ENCODE results near the gene ACSM6.

The ACSM6 gene

GRCh38 chr10:95268438-95268837 is 74.4 kb downstream of the ACSM6 start:
- DNase-seq (ENCODE audit: low read depth, low spot score): no peak

GRCh38 chr10:95273393-95274312 is 79.6 kb downstream of the ACSM6 start:
- DNase-seq (ENCODE audit: low read depth, low spot score): no peak

GRCh38 chr10:95275726-95276366 is 81.8 kb downstream of the ACSM6 start:
- DNase-seq (ENCODE audit: low read depth, low spot score): no peak

- DNase-seq (ENCODE audit: low read depth, low spot score): no peak
Measured at GRCh38 chr10:95276367-95277200, 82.5 kb downstream of the ACSM6 start.

GRCh38 chr10:95277201-95277570 is 83.1 kb downstream of the ACSM6 start:
- no peak for DNase-seq (ENCODE audit: low read depth, low spot score)

GRCh38 chr10:95277614-95278013 is 83.6 kb downstream of the ACSM6 start:
- DNase-seq (ENCODE audit: low read depth, low spot score): no peak
